Caco-2 (cell line): ENCODE measurements around the gene TLCD3B. TPM values are rescaled to one million over a fixed set of nuclear protein-coding genes. Genes with fewer than 3 reads are reported as not detected.

Source experiments
- BruUV-seq: library from RNA; stranded (reverse); fragments of 400-500 nt; replicated peaks from 2 replicates; lab custom pipeline; 2021; lab: Mats Ljungman, UMichigan
- CTCF ChIA-PET: fragments of 300-600 bp; sonication (Branson Sonifier 250); formaldehyde crosslinking; loops from one replicate; lab custom pipeline; 2022; ENCODE audit warnings: antibody characterized with exemption; lab: Charles Lee
- POLR2A ChIA-PET: fragments of 300-600 bp; sonication (Branson Sonifier 250); formaldehyde crosslinking; loops from one replicate; lab custom pipeline; 2022; ENCODE audit warnings: antibody characterized with exemption; lab: Charles Lee
- DNase-seq, 2 experiments: peaks; one replicate each; pipeline versions ENCODE4 v3.0.0 to v3.0.0-alpha.2; 2020 to 2022
- H3K27me3 ChIP-seq: replicated peaks from 2 replicates; pipeline ENCODE4 v1.6.0; 2011; ENCODE audit warnings: low read length; ENCODE audit not compliant: control insufficient read depth, insufficient read depth
- H3K36me3 ChIP-seq: 2 replicates; pipeline ENCODE4 v1.5.1; 2011; ENCODE audit warnings: low read length; ENCODE audit not compliant: control insufficient read depth, insufficient read depth
- H3K4me1 ChIP-seq: fragments of 250-450 bp; sonication (Bioruptor Pico); 2 replicates; pipeline ENCODE4 v1.5.1; 2020; ENCODE audit warnings: mild to moderate bottlenecking
- H3K4me3 ChIP-seq: 2 replicates; pipeline ENCODE4 v1.5.1; 2011; ENCODE audit warnings: low read depth, mild to moderate bottlenecking, control low read depth, low read length
- H3K9me3 ChIP-seq: fragments of 250-450 bp; sonication (Bioruptor Pico); 2 replicates; pipeline ENCODE4 v1.5.1; 2020; ENCODE audit warnings: mild to moderate bottlenecking, moderate library complexity
- H3K27ac Mint-ChIP-seq: one replicate; pipeline ENCODE4 v1.8.0; 2022; ENCODE audit warnings: mixed read lengths; ENCODE audit not compliant: unreplicated experiment
- H3K27me3 Mint-ChIP-seq: one replicate; pipeline ENCODE4 v1.8.0; 2022; ENCODE audit warnings: mixed read lengths; ENCODE audit not compliant: insufficient read depth, unreplicated experiment
- H3K36me3 Mint-ChIP-seq: one replicate; pipeline ENCODE4 v1.8.0; 2022; ENCODE audit warnings: mild to moderate bottlenecking, mixed read lengths; ENCODE audit not compliant: insufficient read depth, unreplicated experiment
- H3K4me1 Mint-ChIP-seq: one replicate; pipeline ENCODE4 v1.8.0; 2022; ENCODE audit warnings: low read depth, mixed read lengths; ENCODE audit not compliant: unreplicated experiment
- H3K4me3 Mint-ChIP-seq: one replicate; pipeline ENCODE4 v1.8.0; 2022; ENCODE audit warnings: mild to moderate bottlenecking, moderate library complexity, mixed read lengths; ENCODE audit not compliant: unreplicated experiment
- H3K9me3 Mint-ChIP-seq: one replicate; pipeline ENCODE4 v1.8.0; 2022; ENCODE audit warnings: mixed read lengths; ENCODE audit not compliant: unreplicated experiment
- intact Hi-C: fragments of 100-400 bp; cut with micrococcal nuclease; formaldehyde crosslinking; loops from one replicate; pipeline ENCODE4 v1.10.0; 2022; ENCODE audit not compliant: unreplicated experiment
- total RNA-seq: library from RNA; stranded (reverse); gene quantifications from 2 replicates; pipeline ENCODE4 v1.2.3, GENCODE V29; 2022
- TF ChIP-seq, protein P1 (sequence below), 2 experiments: fragments of 200-600 bp in 1 of 2; IDR thresholded peaks; 1 replicate in 1 of 2; 2 replicates in 1 of 2; pipeline versions ENCODE4 v1.5.1 to v1.8.0; 2011 to 2022; ENCODE audit warnings: antibody characterized with exemption in 1 of 2, control low read depth in 1 of 2, inconsistent platforms in 1 of 2, low read depth in 1 of 2, low read length in 1 of 2, mild to moderate bottlenecking in 1 of 2, moderate library complexity in 1 of 2; ENCODE audit not compliant: insufficient read depth in 1 of 2, severe bottlenecking in 1 of 2, unreplicated experiment in 1 of 2

Gene TLCD3B
- total RNA-seq, 1 experiment from 2014 or later = 0.48 TPM

DNA sequence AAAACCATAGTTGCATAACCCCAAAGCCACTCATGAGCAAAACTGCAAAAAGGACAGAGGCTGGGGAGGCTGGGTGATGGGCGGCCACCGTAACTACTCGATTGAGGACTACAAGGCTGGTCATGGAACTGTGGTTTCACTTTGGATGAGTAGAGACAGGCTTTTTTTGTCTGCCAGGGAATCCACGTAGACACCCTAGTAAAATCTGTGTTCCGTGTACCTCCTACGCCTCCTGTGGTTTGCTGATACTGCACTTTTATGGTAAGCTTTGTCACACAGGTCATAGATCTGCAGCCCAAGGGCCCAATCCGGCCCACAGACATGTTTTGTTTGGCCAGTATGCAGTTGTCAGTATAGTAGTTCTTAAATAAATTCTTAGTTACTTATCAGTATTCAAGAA lies 2.2 kb upstream of the TLCD3B start:
- Histone ChIP-seq H3K36me3 (no peaks in the 10 kb centered on the region), H3K4me1 (no peaks in the 10 kb centered on the region), H3K4me3 (no peak overlapping the region), H3K27me3 (no peaks in the 10 kb centered on the region; the same call in 1 of the 2 replicates), H3K9me3 (no peaks in the 10 kb centered on the region)
- no peak for DNase-seq
- H3K27me3 Mint-ChIP-seq = peaks cover 7% of the 10 kb centered on the region
- H3K27ac Mint-ChIP-seq = no peak overlapping the region
- no peaks in the 10 kb centered on the region for H3K9me3 Mint-ChIP-seq
- ChIA-PET POLR2A (no interaction called here), CTCF (no interaction called here)
- intact Hi-C loops = no loop called here
- TF ChIP-seq, protein P1, sequence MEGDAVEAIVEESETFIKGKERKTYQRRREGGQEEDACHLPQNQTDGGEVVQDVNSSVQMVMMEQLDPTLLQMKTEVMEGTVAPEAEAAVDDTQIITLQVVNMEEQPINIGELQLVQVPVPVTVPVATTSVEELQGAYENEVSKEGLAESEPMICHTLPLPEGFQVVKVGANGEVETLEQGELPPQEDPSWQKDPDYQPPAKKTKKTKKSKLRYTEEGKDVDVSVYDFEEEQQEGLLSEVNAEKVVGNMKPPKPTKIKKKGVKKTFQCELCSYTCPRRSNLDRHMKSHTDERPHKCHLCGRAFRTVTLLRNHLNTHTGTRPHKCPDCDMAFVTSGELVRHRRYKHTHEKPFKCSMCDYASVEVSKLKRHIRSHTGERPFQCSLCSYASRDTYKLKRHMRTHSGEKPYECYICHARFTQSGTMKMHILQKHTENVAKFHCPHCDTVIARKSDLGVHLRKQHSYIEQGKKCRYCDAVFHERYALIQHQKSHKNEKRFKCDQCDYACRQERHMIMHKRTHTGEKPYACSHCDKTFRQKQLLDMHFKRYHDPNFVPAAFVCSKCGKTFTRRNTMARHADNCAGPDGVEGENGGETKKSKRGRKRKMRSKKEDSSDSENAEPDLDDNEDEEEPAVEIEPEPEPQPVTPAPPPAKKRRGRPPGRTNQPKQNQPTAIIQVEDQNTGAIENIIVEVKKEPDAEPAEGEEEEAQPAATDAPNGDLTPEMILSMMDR (IDR thresholded peaks at IDR 0.05; ENCODE audit: insufficient read depth in 1 of 2, low read depth in 1 of 2, low read length in 1 of 2, severe bottlenecking in 1 of 2, unreplicated experiment in 1 of 2) = no peak
- no TSS peak for BruUV-seq
- no peak overlapping the region for H3K4me3 Mint-ChIP-seq
- no peaks in the 10 kb centered on the region for H3K36me3 Mint-ChIP-seq
- H3K4me1 Mint-ChIP-seq = no peaks in the 10 kb centered on the region

DNA sequence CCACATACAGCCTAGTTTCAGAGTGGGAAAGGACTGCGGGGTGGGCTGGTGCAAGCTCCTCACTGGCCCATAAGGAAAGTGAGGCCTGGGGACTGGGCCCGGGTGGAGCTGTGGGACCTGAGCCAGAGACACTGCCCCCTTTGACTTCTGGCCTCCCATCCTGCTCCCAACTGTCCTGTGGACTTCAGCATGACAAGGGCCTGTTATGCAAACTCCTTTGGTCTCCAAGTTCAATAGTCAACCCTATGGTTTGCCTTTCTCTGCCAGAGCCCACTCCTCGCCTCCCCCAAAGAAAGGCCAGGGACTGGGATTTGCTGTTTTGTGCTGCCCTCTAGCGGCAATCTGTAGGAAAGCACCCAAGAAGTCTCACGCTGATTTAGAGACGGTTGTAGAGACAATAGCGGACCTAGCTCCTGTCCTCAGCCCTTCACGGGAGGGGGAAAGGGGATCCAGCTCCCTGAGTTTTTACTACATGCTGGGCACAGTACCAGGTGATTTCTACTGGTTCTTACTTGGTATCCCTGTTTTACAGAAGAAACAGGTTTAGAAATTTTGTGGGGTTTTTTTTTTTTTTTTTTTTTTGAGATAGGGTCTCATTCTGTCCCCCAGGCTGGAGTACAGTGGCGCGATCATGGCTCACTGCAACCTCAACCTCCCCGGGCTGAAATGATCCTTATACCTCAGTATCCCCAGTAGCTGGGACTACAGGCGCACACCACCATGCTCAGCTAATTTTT lies 1.2 kb upstream of the TLCD3B start:
- H3K4me1 Mint-ChIP-seq = peaks cover 7% of the 10 kb centered on the region
- Histone ChIP-seq H3K4me1 (no peaks in the 10 kb centered on the region), H3K36me3 (no peaks in the 10 kb centered on the region), H3K4me3 (no peak overlapping the region), H3K27me3 (no peaks in the 10 kb centered on the region; the same call in 1 of the 2 replicates), H3K9me3 (no peaks in the 10 kb centered on the region)
- no peak overlapping the region for H3K27ac Mint-ChIP-seq
- no peaks in the 10 kb centered on the region for H3K9me3 Mint-ChIP-seq
- peaks cover 12% of the 10 kb centered on the region for H3K27me3 Mint-ChIP-seq
- H3K36me3 Mint-ChIP-seq = no peaks in the 10 kb centered on the region
- CTCF ChIA-PET = interaction anchor here (0.5 to 1.9 kb wide), 15 partner anchors 9 to 339 kb away, joined by 3 to 9 read pairs (median 3); partner anchors contain the start of genes KCTD13, KIF22, PAGR1 and TAOK2
- peak; percentile 68 to 72 for DNase-seq
- no TSS peak for BruUV-seq
- intact Hi-C loops = no loop called here
- POLR2A ChIA-PET = interaction anchor here (0.7 kb wide), 1 partner anchor 88 kb away, joined by 16 read pairs; no protein-coding TSS in a partner anchor
- no peak overlapping the region for H3K4me3 Mint-ChIP-seq
- TF ChIP-seq, protein P1 (IDR thresholded peaks at IDR 0.05; ENCODE audit: insufficient read depth in 1 of 2, low read depth in 1 of 2, low read length in 1 of 2, severe bottlenecking in 1 of 2, unreplicated experiment in 1 of 2) = peak; percentile 70 to 85

DNA sequence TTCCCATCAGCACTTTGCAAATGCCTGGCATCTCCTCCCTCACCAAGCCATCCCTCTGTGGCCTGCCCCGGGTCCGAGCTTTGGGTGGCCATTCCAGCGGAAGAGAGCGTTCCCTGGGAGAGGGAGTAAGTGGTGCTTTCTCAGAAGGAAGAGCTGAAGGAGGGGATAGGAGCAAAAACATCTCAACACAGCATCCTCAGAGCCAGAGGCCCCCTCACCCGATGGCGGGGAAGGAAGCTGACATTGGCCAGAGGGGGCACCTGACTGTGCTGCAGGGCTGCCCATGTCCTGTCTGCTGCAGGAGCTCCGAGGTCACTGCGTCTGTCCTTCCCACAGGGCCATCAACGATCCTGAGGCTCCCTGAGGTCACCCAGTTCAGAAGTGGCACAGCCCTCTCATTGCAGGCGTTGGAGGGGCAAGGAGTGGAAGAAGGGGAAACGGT lies 427 bp upstream of the TLCD3B start:
- Mint-ChIP-seq H3K4me3 (no peak overlapping the region), H3K27me3 (peaks cover 13% of the 10 kb centered on the region), H3K36me3 (no peaks in the 10 kb centered on the region), H3K4me1 (peaks cover 7% of the 10 kb centered on the region), H3K9me3 (no peaks in the 10 kb centered on the region), H3K27ac (no peak overlapping the region)
- TF ChIP-seq, protein P1 (IDR thresholded peaks at IDR 0.05; ENCODE audit: insufficient read depth in 1 of 2, low read depth in 1 of 2, low read length in 1 of 2, severe bottlenecking in 1 of 2, unreplicated experiment in 1 of 2) = no peak
- Histone ChIP-seq H3K4me3 (no peak overlapping the region), H3K9me3 (no peaks in the 10 kb centered on the region), H3K36me3 (no peaks in the 10 kb centered on the region), H3K4me1 (no peaks in the 10 kb centered on the region), H3K27me3 (no peaks in the 10 kb centered on the region; the same call in 1 of the 2 replicates)
- ChIA-PET CTCF (interaction anchor here (0.5 to 1.9 kb wide), 8 partner anchors 10 to 339 kb away, joined by 3 to 7 read pairs (median 4); partner anchors contain the start of genes KCTD13, TAOK2 and TBC1D10B), POLR2A (interaction anchor here (0.6 kb wide), 1 partner anchor 224 kb away, joined by 3 read pairs; no protein-coding TSS in a partner anchor)
- no TSS peak for BruUV-seq
- intact Hi-C loops = no loop called here
- DNase-seq = no peak
